PC-3 (cell line): Measurements from ENCODE around the gene TSPAN33. TPM values are rescaled to one million over a fixed set of nuclear protein-coding genes. Genes with fewer than 3 reads are reported as not detected.

Source experiments
- ATAC-seq: fragments of 200-7000 bp; cut with Tn5 transposase; 2 replicates; pipeline ENCODE4 v1.9.1; 2020; ENCODE audit warnings: mild to moderate bottlenecking, moderate library complexity
- BruUV-seq: library from RNA; stranded (reverse); fragments of 400-500 nt; replicated peaks from 2 replicates; lab custom pipeline; 2021; lab: Mats Ljungman, UMichigan
- CTCF ChIA-PET: fragments of 300-600 bp; sonication (Branson Sonifier 250); formaldehyde crosslinking; loops from one replicate; lab custom pipeline; 2022; ENCODE audit warnings: antibody characterized with exemption; lab: Charles Lee
- POLR2A ChIA-PET: fragments of 300-600 bp; sonication (Branson Sonifier 250); formaldehyde crosslinking; loops from one replicate; lab custom pipeline; 2022; ENCODE audit warnings: antibody characterized with exemption; ENCODE audit not compliant: unreplicated experiment; lab: Charles Lee
- DNase-seq: peaks from one replicate; pipeline ENCODE4 v3.0.0-alpha.2; 2015
- H2AFZ ChIP-seq: fragments of 300-600 bp; sonication (generic); 2 replicates; pipeline ENCODE4 v1.6.0; 2016; ENCODE audit warnings: antibody characterized with exemption, low read length
- H3F3A ChIP-seq: fragments of 300-600 bp; sonication (generic); one replicate; pipeline ENCODE4 v1.6.0; 2017; ENCODE audit warnings: antibody characterized with exemption, low read length, control low read depth, mild to moderate bottlenecking; ENCODE audit not compliant: unreplicated experiment
- H3K27ac ChIP-seq: fragments of 300-600 bp; sonication (generic); 2 replicates; pipeline ENCODE4 v1.5.1; 2016; ENCODE audit warnings: mild to moderate bottlenecking, low read length
- H3K27me3 ChIP-seq: fragments of 300-600 bp; sonication (generic); 2 replicates; pipeline ENCODE4 v1.6.1; 2016; ENCODE audit warnings: low read length, mixed read lengths
- H3K36me3 ChIP-seq: fragments of 300-600 bp; sonication (generic); 2 replicates; pipeline ENCODE4 v1.6.1; 2016; ENCODE audit warnings: low read depth, mixed run types, low read length, mixed read lengths
- H3K4me1 ChIP-seq: fragments of 300-600 bp; sonication (generic); 2 replicates; pipeline ENCODE4 v1.5.1; 2016; ENCODE audit warnings: low read length; ENCODE audit not compliant: insufficient read depth
- H3K4me2 ChIP-seq: fragments of 300-600 bp; sonication (generic); 2 replicates; pipeline ENCODE4 v1.6.0; 2016; ENCODE audit warnings: low read length
- H3K4me3 ChIP-seq: fragments of 300-600 bp; sonication (generic); 2 replicates; pipeline ENCODE4 v1.5.1; 2016; ENCODE audit warnings: mild to moderate bottlenecking, low read length, mixed read lengths
- H3K79me2 ChIP-seq: fragments of 300-600 bp; sonication (generic); 2 replicates; pipeline ENCODE4 v1.6.1; 2017; ENCODE audit warnings: low read length, mixed read lengths
- H3K9ac ChIP-seq: fragments of 300-600 bp; sonication (generic); 2 replicates; pipeline ENCODE4 v1.6.0; 2016; ENCODE audit warnings: mild to moderate bottlenecking, low read length
- H3K9me2 ChIP-seq: fragments of 300-600 bp; sonication (generic); replicated peaks from 2 replicates; pipeline ENCODE4 v1.6.1; 2016; ENCODE audit warnings: mixed run types, low read length, mixed read lengths
- H3K9me3 ChIP-seq: fragments of 300-600 bp; sonication (generic); 2 replicates; pipeline ENCODE4 v1.6.1; 2016; ENCODE audit warnings: low read length, mixed read lengths
- H4K20me1 ChIP-seq: fragments of 300-600 bp; sonication (generic); 2 replicates; pipeline ENCODE4 v1.6.1; 2016; ENCODE audit warnings: low read length, mixed read lengths
- CTCF ChIP-seq: fragments of 300-600 bp; sonication (generic); conservative IDR thresholded peaks from 2 replicates; pipeline ENCODE4 v1.5.1; 2017; ENCODE audit warnings: antibody characterized with exemption, low read depth, mild to moderate bottlenecking, low read length
- EZH2 ChIP-seq: fragments of 300-600 bp; sonication (generic); IDR thresholded peaks from one replicate; pipeline ENCODE4 v1.6.1; 2017; ENCODE audit warnings: antibody characterized with exemption, mild to moderate bottlenecking, low read length; ENCODE audit not compliant: unreplicated experiment
- EZH2phosphoT487 ChIP-seq: fragments of 300-600 bp; sonication (generic); IDR thresholded peaks from 2 replicates; pipeline ENCODE4 v1.6.1; 2018; ENCODE audit warnings: mild to moderate bottlenecking, antibody characterized with exemption, low read length, borderline replicate concordance
- intact Hi-C: fragments of 100-400 bp; cut with micrococcal nuclease; formaldehyde crosslinking; loops from 2 replicates; pipeline ENCODE4 v1.9.0; 2023
- total RNA-seq: library from RNA; depleted of rRNA; stranded (reverse); fragments of >200 nt; gene quantifications from 2 replicates; pipeline ENCODE4 v1.2.3, GENCODE V29; 2014

The TSPAN33 gene
- total RNA-seq, 1 experiment from 2014 or later: 23.7 TPM

- no peaks in the 10 kb centered on the region for H3F3A ChIP-seq
- no peaks in the 10 kb centered on the region for H3K79me2 ChIP-seq
- H2AFZ ChIP-seq: no peak overlapping the region
- H3K4me2 ChIP-seq: no peak overlapping the region
- H4K20me1 ChIP-seq: no peaks in the 10 kb centered on the region
- intact Hi-C loops: no loop called here
- BruUV-seq: TSS peak; percentile 20
- H3K4me1 ChIP-seq: no peaks in the 10 kb centered on the region
- no peaks in the 10 kb centered on the region for H3K36me3 ChIP-seq
- ChIA-PET POLR2A (no interaction called here), CTCF (no interaction called here)
- no peak overlapping the region for H3K27ac ChIP-seq
- no peak overlapping the region for H3K4me3 ChIP-seq
- no peak overlapping the region for H3K9ac ChIP-seq
- TF ChIP-seq CTCF: no peak
- TF ChIP-seq EZH2: no peak
- no peak for TF ChIP-seq EZH2phosphoT487
- no peaks in the 10 kb centered on the region for H3K27me3 ChIP-seq
- no peaks in the 10 kb centered on the region for H3K9me3 ChIP-seq
- DNase-seq: no peak
- ATAC-seq: peak; percentile 33; the same call in 1 of the 2 replicates
- H3K9me2 ChIP-seq: no peaks in the 10 kb centered on the region
Observed at GRCh38 chr7:129168231-129169021, 23.9 kb downstream of the TSPAN33 start.

GRCh38 chr7:129169171-129169671, 24.7 kb downstream of the TSPAN33 start:
- TF ChIP-seq CTCF: no peak
- no peak for TF ChIP-seq EZH2
- TF ChIP-seq EZH2phosphoT487: no peak
- ATAC-seq (no peak), DNase-seq (no peak)
- H3K4me1 ChIP-seq: no peaks in the 10 kb centered on the region
- no TSS peak for BruUV-seq
- no peaks in the 10 kb centered on the region for H3K79me2 ChIP-seq
- intact Hi-C loops: no loop called here
- no peaks in the 10 kb centered on the region for H3K36me3 ChIP-seq
- ChIA-PET CTCF (no interaction called here), POLR2A (no interaction called here)
- H3F3A ChIP-seq: no peaks in the 10 kb centered on the region
- no peak overlapping the region for H3K9ac ChIP-seq
- no peaks in the 10 kb centered on the region for H4K20me1 ChIP-seq
- no peak overlapping the region for H3K4me2 ChIP-seq
- no peak overlapping the region for H2AFZ ChIP-seq
- no peaks in the 10 kb centered on the region for H3K9me2 ChIP-seq
- no peaks in the 10 kb centered on the region for H3K9me3 ChIP-seq
- H3K27ac ChIP-seq: no peak overlapping the region
- H3K4me3 ChIP-seq: no peak overlapping the region
- H3K27me3 ChIP-seq: no peaks in the 10 kb centered on the region
